ENCODE results near the gene MRPL24.

DNA sequence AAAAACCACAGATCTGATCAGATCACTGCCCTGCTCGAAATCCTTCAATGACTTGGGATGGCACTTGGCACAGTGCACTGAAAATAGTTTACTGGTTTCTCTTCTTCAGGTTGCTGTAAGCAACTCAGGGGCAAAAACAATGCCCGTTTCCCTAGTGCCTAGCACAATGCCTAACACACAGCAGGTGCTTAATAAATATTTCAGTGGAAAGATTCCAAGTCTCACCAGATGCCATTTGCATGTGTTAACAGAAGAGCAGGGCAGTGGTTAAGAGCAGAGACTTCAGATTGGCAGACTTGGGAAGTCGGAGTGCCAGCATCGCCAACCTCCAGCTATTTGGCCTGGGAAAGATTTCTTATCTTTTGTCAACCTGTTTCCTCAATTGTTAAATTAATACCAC lies 23.5 kb downstream of the MRPL24 start:
- no peak for TF ChIP-seq POLR2AphosphoS5 (IDR thresholded peaks at IDR 0.05; ENCODE audit: low read depth, low read length)
- no peak for TF ChIP-seq DDIT3 (CRISPR knock-in tag; IDR thresholded peaks at IDR 0.05)

All from HepG2 (cell line).